Epithelial cell of proximal tubule (primary cell): ENCODE data around the gene GPR146. TPM values are rescaled to one million over a fixed set of nuclear protein-coding genes. Genes with fewer than 3 reads are reported as not detected.
A peak's percentile ranks its signal among the peaks of the same experiment; 100 is the strongest.

Source experiments
- DNase-seq: peaks from one replicate; pipeline ENCODE4 v3.0.0-alpha.2; 2011; ENCODE audit warnings: low read depth
- H3K4me3 ChIP-seq: 2 replicates; pipeline ENCODE4 v1.5.1; 2011; ENCODE audit warnings: low read depth, mild to moderate bottlenecking, low read length
- CTCF ChIP-seq: conservative IDR thresholded peaks from 2 replicates; pipeline ENCODE4 v1.5.1; 2012; ENCODE audit warnings: low read depth, mild to moderate bottlenecking, low read length
- total RNA-seq: library from RNA; depleted of rRNA; stranded (reverse); fragments of >200 nt; gene quantifications from 2 replicates; pipeline ENCODE4 v1.2.3, GENCODE V29; 2015

GPR146 gene
- total RNA-seq, 1 donor from 2014 or later: 0.23 TPM

- no peak for DNase-seq
- H3K4me3 ChIP-seq: no peak overlapping the region
- no peak for TF ChIP-seq CTCF
Measured at GRCh38 chr7:1065263-1065584, 20.9 kb downstream of the GPR146 start.

- H3K4me3 ChIP-seq: no peak overlapping the region
- DNase-seq: no peak
- peak; percentile 85 for TF ChIP-seq CTCF
Measured at GRCh38 chr7:1065585-1066241, 21.4 kb downstream of the GPR146 start.

- H3K4me3 ChIP-seq: no peak overlapping the region
- DNase-seq: no peak
- TF ChIP-seq CTCF: no peak
Measured at GRCh38 chr7:1066242-1066588, 21.9 kb downstream of the GPR146 start.

GRCh38 chr7:1068013-1068412 is 23.7 kb downstream of the GPR146 start:
- H3K4me3 ChIP-seq: no peak overlapping the region
- TF ChIP-seq CTCF: no peak
- DNase-seq: no peak

- H3K4me3 ChIP-seq: no peak overlapping the region
- no peak for TF ChIP-seq CTCF
- DNase-seq: no peak
Measured at GRCh38 chr7:1068619-1069018, 24.3 kb downstream of the GPR146 start.

GRCh38 chr7:1070544-1071011 is 26.2 kb downstream of the GPR146 start:
- H3K4me3 ChIP-seq: no peak overlapping the region
- no peak for DNase-seq
- no peak for TF ChIP-seq CTCF

- DNase-seq: no peak
- H3K4me3 ChIP-seq: no peak overlapping the region
- TF ChIP-seq CTCF: no peak
Measured at GRCh38 chr7:1071731-1072254, 27.4 kb downstream of the GPR146 start.
